GM18519 (cell line): Measurements from ENCODE around the gene ELK4.

ENCODE experiments used
- ATAC-seq: cut with Tn5 transposase; IDR thresholded peaks from one replicate; pipeline ENCODE4 v1.9.1; 2021; ENCODE audit warnings: mild to moderate bottlenecking, moderate library complexity; ENCODE audit not compliant: unreplicated experiment, low FRiP score

Gene ELK4

DNA sequence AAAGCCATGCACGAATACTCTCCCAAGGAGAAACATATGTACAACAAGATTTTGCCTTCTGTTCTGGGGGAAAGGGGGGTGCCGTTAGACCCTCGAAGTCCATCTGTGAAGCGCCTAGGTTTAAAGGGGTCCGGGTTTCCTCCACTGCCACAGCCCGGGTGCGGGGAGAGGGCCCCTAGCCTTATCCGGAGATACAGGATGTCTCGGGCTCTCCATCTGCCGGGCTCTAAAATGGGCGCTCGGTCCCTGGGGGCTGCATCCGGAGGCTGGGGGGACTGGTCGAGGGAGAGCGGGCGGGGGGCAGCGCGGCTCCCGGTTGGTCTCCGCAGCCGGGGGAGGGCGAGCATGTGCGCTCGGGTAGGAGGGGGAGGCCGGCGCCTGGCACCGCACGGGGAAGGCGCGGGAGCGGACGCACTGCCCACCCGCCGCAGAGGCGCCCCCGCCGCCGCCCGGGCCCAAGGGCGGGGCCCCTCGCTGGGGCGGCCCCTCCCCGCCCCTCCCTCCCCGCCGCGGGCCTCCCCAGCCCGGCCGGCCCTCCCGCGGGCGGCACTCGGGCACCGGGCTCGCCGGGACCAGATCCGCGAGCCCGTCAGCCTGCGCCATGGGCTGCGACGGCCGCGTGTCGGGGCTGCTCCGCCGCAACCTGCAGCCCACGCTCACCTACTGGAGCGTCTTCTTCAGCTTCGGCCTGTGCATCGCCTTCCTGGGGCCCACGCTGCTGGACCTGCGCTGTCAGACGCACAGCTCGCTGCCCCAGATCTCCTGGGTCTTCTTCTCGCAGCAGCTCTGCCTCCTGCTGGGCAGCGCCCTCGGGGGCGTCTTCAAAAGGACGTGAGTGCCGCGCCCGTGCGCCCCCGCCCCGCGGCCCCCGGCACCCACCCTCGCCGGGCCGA is 63.1 kb downstream of the ELK4 start:
- no peak for ATAC-seq

DNA sequence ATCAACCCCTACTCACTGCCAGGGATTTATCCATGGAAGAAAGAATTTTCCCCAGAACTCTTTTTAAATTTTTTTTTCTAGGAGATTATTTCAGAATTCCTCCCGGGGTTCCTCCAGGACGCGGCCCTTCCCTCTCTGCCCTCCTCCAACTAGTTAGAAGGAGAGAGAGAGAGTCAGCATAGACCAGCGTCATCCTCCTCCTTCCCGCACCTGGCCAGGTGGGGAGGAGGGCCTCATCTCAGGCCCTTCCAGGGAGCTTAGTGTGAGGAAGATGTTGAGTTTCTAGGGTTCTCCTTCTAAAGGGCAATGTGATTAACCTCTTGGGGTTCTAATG is 63.7 kb downstream of the ELK4 start:
- ATAC-seq = no peak

DNA sequence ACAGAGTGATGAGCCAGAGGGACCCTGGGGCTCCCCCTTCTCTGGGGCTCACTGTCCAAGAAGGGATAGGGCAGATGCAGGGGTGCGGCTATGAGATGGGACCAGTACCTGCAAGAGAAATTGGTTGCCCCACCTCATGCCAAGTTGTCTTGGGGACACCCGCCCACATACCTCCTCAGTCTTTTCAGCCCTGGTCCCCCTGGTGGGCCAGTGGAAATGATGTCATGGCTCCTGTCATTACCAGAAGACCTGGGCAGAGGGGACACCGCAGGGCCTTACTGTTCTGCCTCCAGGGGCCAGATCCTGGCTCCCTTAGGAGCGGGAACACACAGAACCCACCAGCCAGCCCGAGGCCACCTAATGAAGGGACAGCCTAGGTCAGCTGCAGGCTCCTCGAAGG is 64.1 kb downstream of the ELK4 start:
- ATAC-seq = no peak

DNA sequence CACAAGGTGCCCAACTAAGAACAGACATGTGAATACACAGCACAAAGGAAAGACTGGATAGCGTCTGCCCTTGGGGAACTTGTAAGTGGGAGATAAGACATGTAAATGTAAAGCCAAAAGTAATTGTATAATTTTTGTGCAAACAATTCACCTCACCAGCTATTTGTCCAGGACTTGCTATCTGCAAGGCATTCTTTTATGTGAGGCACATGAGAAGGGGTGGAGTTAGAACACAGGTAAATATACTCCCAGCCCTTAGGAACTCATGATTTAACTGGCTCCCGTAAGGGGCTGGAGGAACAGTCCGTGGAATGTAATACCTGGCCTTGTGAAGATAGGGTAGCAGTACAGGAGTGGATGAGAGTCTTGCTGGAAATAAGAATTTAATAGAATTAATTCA is 66.0 kb downstream of the ELK4 start:
- ATAC-seq = no peak

DNA sequence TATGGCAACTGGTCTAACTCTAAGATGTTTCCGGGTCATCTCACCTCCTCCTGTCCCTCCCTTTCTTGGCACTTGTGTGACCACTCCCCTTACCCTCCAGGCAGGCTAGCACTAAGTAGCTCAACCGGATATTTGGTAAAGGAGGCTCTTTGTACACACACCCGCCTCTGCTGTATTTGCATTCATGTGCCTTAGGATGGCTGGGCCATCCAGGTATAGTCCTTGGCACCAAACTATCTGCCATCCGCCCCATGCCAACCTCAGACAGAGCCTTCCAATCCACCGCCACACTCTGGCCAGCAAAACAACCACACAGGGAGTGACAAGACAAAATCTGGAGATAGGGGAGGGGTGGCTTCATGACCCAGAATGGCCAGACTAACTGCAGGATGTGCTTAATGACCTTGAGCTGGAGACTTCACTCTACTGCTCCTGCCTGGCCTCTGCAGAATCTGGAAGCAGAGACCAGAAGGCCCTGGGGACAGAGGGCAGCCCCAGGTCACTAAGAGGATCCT is 67.8 kb downstream of the ELK4 start:
- ATAC-seq = no peak

DNA sequence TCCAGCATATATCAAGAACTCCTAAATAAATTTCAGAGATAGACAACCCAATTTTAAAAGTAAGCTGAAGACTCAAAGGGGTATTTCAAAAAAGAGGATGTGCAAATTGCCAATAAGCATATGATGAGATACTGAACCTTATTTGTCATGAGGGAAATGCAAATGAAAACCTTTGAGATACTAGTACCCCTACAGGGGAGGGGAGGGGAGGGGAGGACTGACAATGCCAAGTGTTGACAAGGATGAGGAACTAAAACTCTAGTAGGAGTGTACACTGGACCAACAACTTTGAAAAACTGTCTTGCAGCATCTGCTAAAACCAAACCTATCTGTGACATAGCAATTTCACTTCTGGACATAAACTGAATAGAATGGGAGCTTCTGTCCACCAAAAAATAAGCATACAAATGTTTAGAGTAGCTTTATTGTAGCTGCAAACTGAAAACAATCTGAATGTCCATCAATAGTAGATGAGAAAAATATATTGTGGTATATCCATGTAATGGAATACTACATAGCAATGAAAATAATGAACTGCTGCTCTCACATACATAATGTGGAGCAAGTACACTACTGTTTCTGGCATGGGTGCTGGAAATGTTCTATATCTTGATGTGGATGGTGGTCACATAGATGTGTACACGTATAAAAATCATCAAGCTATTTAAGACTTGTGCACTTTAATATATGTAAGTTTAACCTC is 70.2 kb downstream of the ELK4 start:
- no peak for ATAC-seq
